Fibroblast of the aortic adventitia (primary cell): Measurements from ENCODE around the gene ELOF1. TPM values are rescaled to one million over a fixed set of nuclear protein-coding genes. Genes with fewer than 3 reads are reported as not detected.
"Not testable (repeated sequence)": the region's sequence is repeated elsewhere in the genome, so short reads cannot be mapped to it uniquely, and the experiment has no call there.

ENCODE experiments used
- DNase-seq: peaks from one replicate; pipeline ENCODE4 v3.0.0-alpha.2; 2010; ENCODE audit warnings: low read depth
- H3K4me3 ChIP-seq: 2 replicates; pipeline ENCODE4 v1.5.1; 2011; ENCODE audit warnings: low read depth, mild to moderate bottlenecking, control low read depth, low read length, moderate library complexity
- CTCF ChIP-seq: IDR thresholded peaks from 2 replicates; pipeline ENCODE4 v1.5.1; 2011; ENCODE audit warnings: mild to moderate bottlenecking, low read length, control low read depth, inconsistent platforms; ENCODE audit not compliant: insufficient read depth
- total RNA-seq: library from RNA; depleted of rRNA; stranded (reverse); fragments of >200 nt; gene quantifications from 2 replicates; pipeline ENCODE4 v1.2.3, GENCODE V29; 2012; ENCODE audit warnings: low replicate concordance

The ELOF1 gene
- total RNA-seq, 1 donor, result 33.5 TPM

DNA sequence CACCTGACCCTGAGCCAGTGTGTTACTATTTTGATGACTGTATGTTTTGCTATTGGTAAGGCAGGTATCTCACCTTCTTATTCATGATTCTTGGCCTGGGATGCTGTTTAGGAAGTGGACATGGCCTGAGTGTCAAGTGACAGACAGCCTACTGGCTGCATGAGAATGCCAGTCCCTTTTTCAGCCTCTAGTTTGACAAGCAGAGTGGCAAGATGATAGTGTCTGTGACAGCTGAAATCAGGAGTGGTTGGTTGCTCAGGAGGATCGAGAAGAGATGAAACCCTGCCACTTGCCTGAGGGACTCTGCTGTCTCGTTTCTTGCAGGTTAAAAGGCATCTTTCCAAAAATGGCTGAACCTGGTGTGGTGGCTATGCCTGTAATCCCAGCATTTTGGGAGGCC is 7.1 kb upstream of the ELOF1 start:
- DNase-seq, result no peak
- TF ChIP-seq CTCF, result no peak
- H3K4me3 ChIP-seq, result no peak overlapping the region

DNA sequence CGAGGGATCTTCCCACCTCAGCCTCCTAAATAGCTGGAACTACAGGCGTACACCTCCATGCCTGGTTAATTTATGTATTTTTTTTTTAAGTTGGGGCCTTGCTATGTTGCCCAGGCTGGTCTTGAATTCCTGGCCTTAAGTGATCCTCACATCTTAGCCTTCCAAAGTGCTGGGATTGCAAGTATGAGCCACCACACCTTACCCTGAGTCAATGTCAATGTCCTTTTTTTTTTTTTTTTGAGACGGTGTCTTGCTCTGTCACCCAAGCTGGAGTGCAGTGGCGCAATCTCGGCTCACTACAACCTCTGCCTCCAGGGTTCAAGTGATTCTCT is 6.6 kb upstream of the ELOF1 start:
- not testable (repeated sequence) for DNase-seq, H3K4me3 ChIP-seq

- not testable (repeated sequence) for H3K4me3 ChIP-seq, DNase-seq
Observed at GRCh38 chr19:11564082-11564807, 5.2 kb upstream of the ELOF1 start.

GRCh38 chr19:11563532-11563931 is 4.5 kb upstream of the ELOF1 start:
- no peak for TF ChIP-seq CTCF
- no peak for DNase-seq
- H3K4me3 ChIP-seq, result no peak overlapping the region

DNA sequence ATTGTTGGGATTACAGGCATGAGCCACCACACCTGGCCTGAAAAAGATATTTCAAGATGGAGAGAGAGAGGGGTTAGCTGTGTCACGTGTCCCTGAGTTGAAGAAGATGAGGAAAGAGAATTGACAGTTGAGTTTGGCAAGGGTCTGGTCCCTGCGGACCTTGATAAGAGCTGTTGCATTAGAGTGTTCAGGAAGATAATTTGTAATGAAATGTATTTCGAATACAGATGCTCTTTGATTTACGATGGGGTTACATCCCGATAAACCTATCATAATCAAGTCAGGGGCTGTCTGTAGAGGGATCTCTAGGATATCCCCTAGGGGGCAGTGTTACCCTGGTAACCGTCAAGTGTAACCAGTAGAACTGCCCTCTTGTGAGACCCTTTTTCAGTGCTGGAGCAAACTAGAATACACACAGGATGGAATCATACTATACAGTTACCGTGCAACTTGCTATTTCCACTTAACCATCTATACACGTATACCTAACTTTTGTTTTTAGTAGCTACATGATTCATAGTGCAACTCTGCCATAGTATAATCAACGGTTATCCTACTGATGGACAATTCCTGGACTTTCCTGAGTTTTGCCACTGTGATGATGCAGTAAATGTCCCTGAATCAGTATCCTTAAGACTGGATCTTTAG is 1.5 kb upstream of the ELOF1 start:
- H3K4me3 ChIP-seq, result no peak overlapping the region
- peak; percentile 79 for DNase-seq
- TF ChIP-seq CTCF, result peak; percentile 61

GRCh38 chr19:11556634-11557420 is 2.2 kb downstream of the ELOF1 start:
- no peak for DNase-seq
- TF ChIP-seq CTCF, result no peak
- no peak overlapping the region for H3K4me3 ChIP-seq

GRCh38 chr19:11555246-11555645 is 3.8 kb downstream of the ELOF1 start:
- no peak for DNase-seq

More at GRCh38 chr19:11555246-11555645, 3.8 kb downstream of the ELOF1 start:
- no peak overlapping the region for H3K4me3 ChIP-seq
- TF ChIP-seq CTCF, result no peak
